ENCODE measurements around the gene IL13.
A peak's percentile ranks its signal among the peaks of the same experiment; 100 is the strongest.

Gene IL13

GRCh38 chr5:132664696-132665209 lies 6.8 kb downstream of the IL13 start:
- peaks cover 9% of the 10 kb centered on the region for H3K4me1 ChIP-seq (ENCODE audit: control insufficient read depth, insufficient read depth, low read depth, low read length)
- peaks cover 10 to 17% of the 10 kb centered on the region in 2 experiments for H3K27me3 ChIP-seq (ENCODE audit: control insufficient read depth in 1 of 2, insufficient read depth in 1 of 2, low read length in 2 of 2)
- no peak overlapping the region for H3K4me2 ChIP-seq (ENCODE audit: low read length, poor library complexity, severe bottlenecking)
- no peak overlapping the region for H4K8ac ChIP-seq (ENCODE audit: low read length)
- H3K14ac ChIP-seq (ENCODE audit: low read length in 2 of 2): no peak overlapping the region
- H2BK120ac ChIP-seq (ENCODE audit: low read depth, low read length): no peak overlapping the region
- H2AK5ac ChIP-seq (ENCODE audit: low read length, severe bottlenecking): no peak overlapping the region
- H4K91ac ChIP-seq (ENCODE audit: low read length): no peak overlapping the region
- 95% methylated on average over 9 of the region's 9 CpGs for WGBS
- no peak overlapping the region for H3K9ac ChIP-seq (ENCODE audit: low read length)
- peak overlapping the region in 1 of 2 experiments; percentile 37 for H2BK12ac ChIP-seq (ENCODE audit: low read length in 2 of 2)
- no peak overlapping the region for H2AFZ ChIP-seq (ENCODE audit: low read depth, low read length)
- no peak overlapping the region for H3K4ac ChIP-seq (ENCODE audit: low read depth in 1 of 2, low read length in 2 of 2)
- H3K36me3 ChIP-seq (ENCODE audit: control insufficient read depth in 1 of 2, insufficient read depth in 2 of 2, low read depth in 1 of 2, low read length in 2 of 2): no peaks in the 10 kb centered on the region
- H3K79me1 ChIP-seq (replicated peaks; ENCODE audit: low read length, poor library complexity, severe bottlenecking): no peaks in the 10 kb centered on the region
- H3K9me3 ChIP-seq (ENCODE audit: control insufficient read depth, low read length): no peaks in the 10 kb centered on the region
- H3K4me3 ChIP-seq (ENCODE audit: insufficient read depth in 1 of 2, low read depth in 1 of 2, low read length in 2 of 2): no peak overlapping the region
- no peak overlapping the region for H3K18ac ChIP-seq (ENCODE audit: low read depth in 1 of 2, low read length in 2 of 2)
- H2BK5ac ChIP-seq (ENCODE audit: low read depth, low read length, poor library complexity, severe bottlenecking): no peak overlapping the region
- no peak for DNase-seq
- H3K27ac ChIP-seq (ENCODE audit: low read length, poor library complexity, severe bottlenecking): no peak overlapping the region
- H3K23ac ChIP-seq (ENCODE audit: low read length in 2 of 2): no peak overlapping the region
- no peak overlapping the region for H2BK15ac ChIP-seq (ENCODE audit: low read depth, poor library complexity, severe bottlenecking)

- no peaks in the 10 kb centered on the region for H3K79me1 ChIP-seq (replicated peaks; ENCODE audit: low read length, poor library complexity, severe bottlenecking)
- H3K18ac ChIP-seq (ENCODE audit: low read depth in 1 of 2, low read length in 2 of 2): no peak overlapping the region
- no peak overlapping the region for H4K91ac ChIP-seq (ENCODE audit: low read length)
- no peak overlapping the region for H2AK5ac ChIP-seq (ENCODE audit: low read length, severe bottlenecking)
- H3K36me3 ChIP-seq (ENCODE audit: control insufficient read depth in 1 of 2, insufficient read depth in 2 of 2, low read depth in 1 of 2, low read length in 2 of 2): no peaks in the 10 kb centered on the region
- no peak overlapping the region for H3K27ac ChIP-seq (ENCODE audit: low read length, poor library complexity, severe bottlenecking)
- no peak overlapping the region for H3K4ac ChIP-seq (ENCODE audit: low read depth in 1 of 2, low read length in 2 of 2)
- no peak overlapping the region for H2BK12ac ChIP-seq (ENCODE audit: low read length in 2 of 2)
- H4K8ac ChIP-seq (ENCODE audit: low read length): no peak overlapping the region
- H3K27me3 ChIP-seq (ENCODE audit: control insufficient read depth in 1 of 2, insufficient read depth in 1 of 2, low read length in 2 of 2): peaks cover 10 to 12% of the 10 kb centered on the region in 2 experiments
- no peaks in the 10 kb centered on the region for H3K9me3 ChIP-seq (ENCODE audit: control insufficient read depth, low read length)
- peaks cover 7% of the 10 kb centered on the region for H3K4me1 ChIP-seq (ENCODE audit: control insufficient read depth, insufficient read depth, low read depth, low read length)
- H2BK15ac ChIP-seq (ENCODE audit: low read depth, poor library complexity, severe bottlenecking): no peak overlapping the region
- no peak overlapping the region for H2AFZ ChIP-seq (ENCODE audit: low read depth, low read length)
- DNase-seq: no peak
- no peak overlapping the region for H2BK120ac ChIP-seq (ENCODE audit: low read depth, low read length)
- H3K4me2 ChIP-seq (ENCODE audit: low read length, poor library complexity, severe bottlenecking): no peak overlapping the region
- H3K9ac ChIP-seq (ENCODE audit: low read length): no peak overlapping the region
- no peak overlapping the region for H3K4me3 ChIP-seq (ENCODE audit: insufficient read depth in 1 of 2, low read depth in 1 of 2, low read length in 2 of 2)
- peak overlapping the region in 1 of 2 experiments; percentile 26 for H3K14ac ChIP-seq (ENCODE audit: low read length in 2 of 2)
- no peak overlapping the region for H2BK5ac ChIP-seq (ENCODE audit: low read depth, low read length, poor library complexity, severe bottlenecking)
- H3K23ac ChIP-seq (ENCODE audit: low read length in 2 of 2): no peak overlapping the region
- 88% methylated on average over 20 of the region's 21 CpGs for WGBS
Observed at GRCh38 chr5:132665574-132666080, 7.7 kb downstream of the IL13 start.

- no peak overlapping the region for H3K27ac ChIP-seq (ENCODE audit: low read length, poor library complexity, severe bottlenecking)
- H2AK5ac ChIP-seq (ENCODE audit: low read length, severe bottlenecking): no peak overlapping the region
- no peak for DNase-seq
- no peak overlapping the region for H2BK12ac ChIP-seq (ENCODE audit: low read length in 2 of 2)
- H4K8ac ChIP-seq (ENCODE audit: low read length): no peak overlapping the region
- H3K23ac ChIP-seq (ENCODE audit: low read length in 2 of 2): no peak overlapping the region
- H2BK120ac ChIP-seq (ENCODE audit: low read depth, low read length): no peak overlapping the region
- H3K4me2 ChIP-seq (ENCODE audit: low read length, poor library complexity, severe bottlenecking): no peak overlapping the region
- WGBS: 93% methylated on average over 16 of the region's 16 CpGs
- H3K9me3 ChIP-seq (ENCODE audit: control insufficient read depth, low read length): no peaks in the 10 kb centered on the region
- H4K91ac ChIP-seq (ENCODE audit: low read length): no peak overlapping the region
- H3K4me1 ChIP-seq (ENCODE audit: control insufficient read depth, insufficient read depth, low read depth, low read length): peaks cover 4% of the 10 kb centered on the region
- no peak overlapping the region for H3K4me3 ChIP-seq (ENCODE audit: insufficient read depth in 1 of 2, low read depth in 1 of 2, low read length in 2 of 2)
- no peak overlapping the region for H2BK15ac ChIP-seq (ENCODE audit: low read depth, poor library complexity, severe bottlenecking)
- H2BK5ac ChIP-seq (ENCODE audit: low read depth, low read length, poor library complexity, severe bottlenecking): no peak overlapping the region
- no peak overlapping the region for H3K18ac ChIP-seq (ENCODE audit: low read depth in 1 of 2, low read length in 2 of 2)
- no peaks in the 10 kb centered on the region for H3K36me3 ChIP-seq (ENCODE audit: control insufficient read depth in 1 of 2, insufficient read depth in 2 of 2, low read depth in 1 of 2, low read length in 2 of 2)
- H3K4ac ChIP-seq (ENCODE audit: low read depth in 1 of 2, low read length in 2 of 2): no peak overlapping the region
- H2AFZ ChIP-seq (ENCODE audit: low read depth, low read length): no peak overlapping the region
- no peak overlapping the region for H3K9ac ChIP-seq (ENCODE audit: low read length)
- peaks cover 10 to 12% of the 10 kb centered on the region in 2 experiments for H3K27me3 ChIP-seq (ENCODE audit: control insufficient read depth in 1 of 2, insufficient read depth in 1 of 2, low read length in 2 of 2)
- no peaks in the 10 kb centered on the region for H3K79me1 ChIP-seq (replicated peaks; ENCODE audit: low read length, poor library complexity, severe bottlenecking)
- peak overlapping the region in 1 of 2 experiments; percentile 0 for H3K14ac ChIP-seq (ENCODE audit: low read length in 2 of 2)
Observed at GRCh38 chr5:132666310-132667123, 8.5 kb downstream of the IL13 start.

GRCh38 chr5:132667309-132667708 lies 9.3 kb downstream of the IL13 start:
- Histone ChIP-seq H2AFZ (ENCODE audit: low read depth, low read length) (no peak overlapping the region), H3K27ac (ENCODE audit: low read length, poor library complexity, severe bottlenecking) (no peak overlapping the region), H3K9ac (ENCODE audit: low read length) (no peak overlapping the region), H3K4ac (ENCODE audit: low read depth in 1 of 2, low read length in 2 of 2) (no peak overlapping the region), H2BK15ac (ENCODE audit: low read depth, poor library complexity, severe bottlenecking) (no peak overlapping the region), H2BK120ac (ENCODE audit: low read depth, low read length) (no peak overlapping the region), H4K91ac (ENCODE audit: low read length) (no peak overlapping the region), H2BK12ac (ENCODE audit: low read length in 2 of 2) (no peak overlapping the region), H3K79me1 (replicated peaks; ENCODE audit: low read length, poor library complexity, severe bottlenecking) (no peaks in the 10 kb centered on the region), H4K8ac (ENCODE audit: low read length) (no peak overlapping the region), H3K36me3 (ENCODE audit: control insufficient read depth in 1 of 2, insufficient read depth in 2 of 2, low read depth in 1 of 2, low read length in 2 of 2) (no peaks in the 10 kb centered on the region), H2AK5ac (ENCODE audit: low read length, severe bottlenecking) (no peak overlapping the region), H3K18ac (ENCODE audit: low read depth in 1 of 2, low read length in 2 of 2) (no peak overlapping the region), H3K14ac (ENCODE audit: low read length in 2 of 2) (no peak overlapping the region), H3K23ac (ENCODE audit: low read length in 2 of 2) (no peak overlapping the region), H3K4me3 (ENCODE audit: insufficient read depth in 1 of 2, low read depth in 1 of 2, low read length in 2 of 2) (no peak overlapping the region), H3K4me1 (ENCODE audit: control insufficient read depth, insufficient read depth, low read depth, low read length) (peaks cover 4% of the 10 kb centered on the region), H3K27me3 (ENCODE audit: control insufficient read depth in 1 of 2, insufficient read depth in 1 of 2, low read length in 2 of 2) (peaks cover 10 to 12% of the 10 kb centered on the region in 2 experiments), H2BK5ac (ENCODE audit: low read depth, low read length, poor library complexity, severe bottlenecking) (no peak overlapping the region), H3K9me3 (ENCODE audit: control insufficient read depth, low read length) (no peaks in the 10 kb centered on the region), H3K4me2 (ENCODE audit: low read length, poor library complexity, severe bottlenecking) (no peak overlapping the region)
- DNase-seq: no peak
- WGBS: 93% methylated on average over 5 of the region's 10 CpGs

Measured in mesenchymal stem cell (in vitro differentiated cells and primary cell).